GM21576 (cell line): ENCODE results near the gene GNG2.

ENCODE experiments used
- ATAC-seq: cut with Tn5 transposase; IDR thresholded peaks from one replicate; pipeline ENCODE4 v1.9.1; 2021; ENCODE audit warnings: mild to moderate bottlenecking, moderate library complexity; ENCODE audit not compliant: unreplicated experiment

GNG2 gene

GRCh38 chr14:52015411-52016030 lies 155.1 kb downstream of the GNG2 start:
- no peak for ATAC-seq

- ATAC-seq, result no peak
Observed at GRCh38 chr14:52018252-52018651, 157.8 kb downstream of the GNG2 start.

- no peak for ATAC-seq
Observed at GRCh38 chr14:52018970-52019369, 158.6 kb downstream of the GNG2 start.
